LNCAP (cell line): ENCODE data around the gene OLFM2.
A peak's percentile ranks its signal among the peaks of the same experiment; 100 is the strongest.

Source experiments
- TF ChIP-seq, protein P1 (sequence below): fragments of 450-650 bp; IDR thresholded peaks from 2 replicates; pipeline ENCODE4 v1.5.1; 2017; ENCODE audit warnings: mild to moderate bottlenecking

Gene OLFM2

DNA sequence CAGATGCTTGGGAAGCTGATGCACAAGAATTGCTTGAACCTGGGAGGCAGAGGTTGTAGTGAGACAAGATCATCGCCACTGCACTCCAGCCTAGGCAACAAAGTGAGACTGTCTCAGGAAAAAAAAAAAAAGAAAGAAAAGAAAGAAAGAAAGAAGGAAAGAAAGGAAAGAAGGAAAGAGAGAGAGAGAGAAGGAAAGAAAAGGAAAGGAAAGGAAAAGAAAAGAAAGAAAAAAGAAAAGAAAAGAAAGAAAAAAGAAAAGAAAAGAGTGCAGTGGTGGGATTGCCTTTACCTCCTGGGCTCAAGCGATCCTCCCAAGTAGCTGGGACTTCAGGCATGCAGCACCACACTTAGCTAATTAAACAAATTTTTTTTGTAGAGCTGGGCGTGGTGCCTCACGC is 12.9 kb downstream of the OLFM2 start:
- TF ChIP-seq, protein P1, sequence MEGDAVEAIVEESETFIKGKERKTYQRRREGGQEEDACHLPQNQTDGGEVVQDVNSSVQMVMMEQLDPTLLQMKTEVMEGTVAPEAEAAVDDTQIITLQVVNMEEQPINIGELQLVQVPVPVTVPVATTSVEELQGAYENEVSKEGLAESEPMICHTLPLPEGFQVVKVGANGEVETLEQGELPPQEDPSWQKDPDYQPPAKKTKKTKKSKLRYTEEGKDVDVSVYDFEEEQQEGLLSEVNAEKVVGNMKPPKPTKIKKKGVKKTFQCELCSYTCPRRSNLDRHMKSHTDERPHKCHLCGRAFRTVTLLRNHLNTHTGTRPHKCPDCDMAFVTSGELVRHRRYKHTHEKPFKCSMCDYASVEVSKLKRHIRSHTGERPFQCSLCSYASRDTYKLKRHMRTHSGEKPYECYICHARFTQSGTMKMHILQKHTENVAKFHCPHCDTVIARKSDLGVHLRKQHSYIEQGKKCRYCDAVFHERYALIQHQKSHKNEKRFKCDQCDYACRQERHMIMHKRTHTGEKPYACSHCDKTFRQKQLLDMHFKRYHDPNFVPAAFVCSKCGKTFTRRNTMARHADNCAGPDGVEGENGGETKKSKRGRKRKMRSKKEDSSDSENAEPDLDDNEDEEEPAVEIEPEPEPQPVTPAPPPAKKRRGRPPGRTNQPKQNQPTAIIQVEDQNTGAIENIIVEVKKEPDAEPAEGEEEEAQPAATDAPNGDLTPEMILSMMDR: no peak

DNA sequence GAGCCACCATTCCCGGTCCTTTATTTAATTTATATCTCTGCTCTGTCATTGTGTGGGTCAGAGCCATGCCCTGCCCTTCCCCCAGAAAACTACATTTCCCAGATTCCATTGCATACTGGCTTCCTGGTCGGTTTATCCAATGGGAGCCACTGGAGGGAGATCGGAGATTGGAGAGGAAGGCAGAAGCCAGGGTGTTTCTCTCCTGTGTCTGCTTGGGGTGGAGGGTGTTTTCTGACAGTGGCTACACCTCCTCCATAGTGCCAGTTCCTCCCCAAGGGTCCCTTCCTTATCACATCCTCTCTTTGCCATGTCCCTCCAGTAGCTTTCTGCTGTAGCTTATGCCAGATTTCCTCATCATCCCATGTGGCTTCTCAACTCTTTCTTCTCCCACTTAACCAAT is 19.0 kb downstream of the OLFM2 start:
- TF ChIP-seq, protein P1: no peak

DNA sequence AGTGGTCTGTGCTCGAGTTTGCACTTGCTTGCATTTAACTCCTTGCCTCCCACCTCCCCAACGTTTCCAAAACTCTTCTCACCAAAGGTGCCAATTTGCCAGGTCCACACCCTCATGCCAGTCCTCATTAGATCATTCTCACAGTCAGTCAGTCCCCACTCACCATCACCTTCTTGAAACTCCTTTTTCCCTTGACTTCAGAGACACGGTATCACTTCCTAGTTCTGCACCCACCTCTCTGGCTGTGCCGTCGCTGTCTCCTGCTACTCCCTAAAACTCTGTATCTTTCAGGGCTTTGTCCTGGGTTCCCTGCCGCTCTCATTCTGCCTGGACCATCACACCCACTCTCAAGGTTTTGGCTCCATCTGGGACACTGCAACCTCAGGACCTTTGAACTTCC is 19.6 kb downstream of the OLFM2 start:
- TF ChIP-seq, protein P1: no peak

DNA sequence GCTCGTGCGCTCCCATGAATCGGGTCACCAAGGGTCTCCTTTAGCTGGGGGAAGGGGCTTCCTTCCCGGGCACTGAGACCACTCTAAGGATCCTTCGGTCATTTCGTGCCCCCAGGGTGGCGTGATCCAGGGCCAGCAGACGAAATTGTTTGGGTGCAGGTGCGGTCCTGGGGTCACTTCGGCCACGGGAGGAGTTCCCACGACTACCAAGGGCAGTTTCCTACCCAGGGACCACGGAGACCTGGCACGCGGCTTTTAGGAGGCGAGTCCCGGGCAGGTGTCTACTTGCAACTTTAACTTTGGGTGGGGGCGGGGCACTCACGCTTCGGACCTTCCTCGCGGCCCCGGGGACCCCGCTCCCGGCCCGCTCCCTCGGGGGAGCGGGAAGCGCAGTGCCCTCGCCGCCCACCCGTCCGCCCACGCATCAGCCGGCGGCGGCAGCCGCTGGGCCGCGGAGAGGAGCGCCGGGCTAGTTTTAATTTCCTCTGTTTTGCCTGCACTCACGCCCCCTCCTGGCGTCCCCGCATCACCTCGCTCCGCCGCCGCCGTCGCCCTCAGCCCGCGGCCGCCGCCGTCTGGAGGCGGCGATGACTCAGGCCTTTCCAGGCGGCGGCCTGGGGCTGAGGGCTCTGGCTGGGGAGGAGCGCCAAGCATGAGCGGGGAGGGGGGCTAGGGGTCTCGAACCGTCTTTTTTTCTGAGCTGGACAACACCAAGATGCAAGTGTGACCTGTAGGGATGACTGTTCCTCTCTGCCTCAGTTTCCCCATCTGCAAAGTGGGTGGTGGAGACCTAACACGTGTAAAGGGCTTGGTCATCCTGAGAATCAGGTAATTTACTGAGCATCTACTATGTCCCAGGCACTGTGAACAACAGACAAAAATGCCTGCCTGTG is 21.8 kb downstream of the OLFM2 start:
- TF ChIP-seq, protein P1: peak; percentile 76

DNA sequence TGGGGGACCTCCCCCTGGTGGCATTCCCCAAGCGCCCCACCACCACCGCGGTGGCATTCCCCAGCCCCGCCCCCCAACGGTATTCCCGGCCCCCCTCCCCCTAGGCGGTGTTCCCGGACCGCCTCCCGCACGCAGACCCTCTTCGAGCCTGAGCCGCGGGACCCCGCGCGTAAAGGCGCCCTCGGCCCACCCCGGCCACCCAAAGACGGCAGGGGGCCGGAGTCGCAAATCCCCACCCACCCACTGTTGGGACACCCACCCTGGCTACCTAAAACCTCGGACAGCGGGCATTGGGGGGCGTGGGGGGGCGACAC is 22.4 kb downstream of the OLFM2 start:
- TF ChIP-seq, protein P1: no peak

DNA sequence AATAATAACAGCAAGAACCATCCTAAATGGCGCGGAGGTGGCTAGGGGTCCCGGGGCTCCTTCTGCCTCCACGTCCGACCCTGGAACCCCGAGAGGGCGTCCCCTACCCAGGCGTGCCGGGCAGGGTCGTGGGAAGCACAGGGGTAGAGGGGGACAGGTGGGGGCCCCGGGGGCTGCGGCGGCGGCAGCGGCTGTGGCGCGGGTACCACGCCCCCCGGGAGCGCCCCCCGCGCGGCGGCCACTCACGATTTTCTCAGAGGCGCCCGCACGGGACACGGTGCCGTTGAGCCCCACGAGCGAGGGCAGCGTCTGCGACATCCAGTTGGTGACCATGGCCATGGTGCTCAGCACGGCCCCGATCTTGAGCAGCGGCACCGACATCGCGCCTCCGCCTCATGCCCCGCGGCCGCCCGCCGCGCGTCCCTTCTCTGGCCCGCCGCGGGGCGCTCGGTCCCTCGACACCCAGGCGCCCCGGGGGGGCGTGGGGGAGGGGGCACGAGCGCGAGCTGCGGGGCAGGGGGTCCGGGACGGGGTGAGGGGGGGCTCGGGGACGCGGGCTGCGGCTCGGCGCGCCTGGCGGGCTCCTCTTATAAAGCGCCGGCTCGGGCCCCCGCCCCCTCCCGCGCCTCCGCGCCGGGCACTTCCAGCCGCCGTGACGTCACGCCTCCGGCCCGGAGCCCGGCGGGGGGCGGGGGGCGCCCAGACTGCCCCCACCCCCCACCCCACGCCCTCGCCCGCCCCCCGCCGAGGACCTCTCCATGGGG is 22.9 kb downstream of the OLFM2 start:
- TF ChIP-seq, protein P1: no peak

DNA sequence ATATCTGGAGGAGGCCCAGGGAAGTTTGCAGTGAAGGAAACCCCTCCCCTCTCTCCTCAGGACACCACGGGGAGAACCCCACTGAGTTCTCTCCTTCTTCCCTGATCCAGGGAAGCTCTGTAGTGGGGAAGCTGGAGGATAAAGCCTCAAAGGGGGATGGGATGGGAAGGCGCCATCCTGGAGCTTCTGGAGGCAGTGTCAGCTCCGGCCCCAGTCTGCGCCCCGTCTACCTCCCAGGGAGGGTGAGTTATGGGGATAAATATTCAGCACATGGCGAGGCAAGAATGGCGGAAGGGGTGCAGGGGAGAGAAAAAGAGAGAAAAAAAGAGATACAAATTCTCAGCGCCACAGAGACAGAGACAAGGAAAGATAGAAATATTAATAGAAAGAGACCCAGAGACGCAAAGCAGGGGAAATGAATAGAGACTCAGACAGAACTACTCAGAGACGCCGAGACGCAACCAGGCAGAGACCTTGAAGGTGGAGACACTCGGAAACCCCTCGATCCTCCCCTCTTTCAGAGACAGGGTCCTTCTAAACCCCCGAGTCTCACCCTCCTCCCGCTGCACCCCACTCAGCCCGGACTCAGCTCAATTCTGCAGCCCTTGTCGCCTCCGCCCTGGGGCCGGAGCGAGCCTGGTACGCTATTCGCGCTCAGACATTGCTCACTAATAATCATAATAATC is 23.6 kb downstream of the OLFM2 start:
- TF ChIP-seq, protein P1: no peak
